ENCODE results near the gene OSM.
A peak's percentile ranks its signal among the peaks of the same experiment; 100 is the strongest.

Gene OSM

GRCh38 chr22:30297991-30298701 is 31.5 kb upstream of the OSM start:
- no peak for DNase-seq

- DNase-seq, result no peak
Measured at GRCh38 chr22:30297276-30297990, 30.8 kb upstream of the OSM start.

- DNase-seq, result no peak
Measured at GRCh38 chr22:30296833-30297232, 30.2 kb upstream of the OSM start.

GRCh38 chr22:30296324-30296723 is 29.7 kb upstream of the OSM start:
- no peak for DNase-seq

GRCh38 chr22:30295576-30295975 is 28.9 kb upstream of the OSM start:
- no peak for DNase-seq

GRCh38 chr22:30294830-30295229 is 28.2 kb upstream of the OSM start:
- no peak for DNase-seq

- DNase-seq, result no peak
Measured at GRCh38 chr22:30294066-30294465, 27.4 kb upstream of the OSM start.

GRCh38 chr22:30293026-30293425 is 26.4 kb upstream of the OSM start:
- DNase-seq, result no peak

- DNase-seq, result no peak
Measured at GRCh38 chr22:30292069-30292970, 25.7 kb upstream of the OSM start.

GRCh38 chr22:30291058-30291892 is 24.6 kb upstream of the OSM start:
- DNase-seq, result no peak

GRCh38 chr22:30290342-30291057 is 23.8 kb upstream of the OSM start:
- DNase-seq, result peak; percentile 62

- DNase-seq, result no peak
Measured at GRCh38 chr22:30289980-30290313, 23.3 kb upstream of the OSM start.

- peak; percentile 97 for DNase-seq
Measured at GRCh38 chr22:30289141-30289979, 22.7 kb upstream of the OSM start, which contains the start of gene CASTOR1. TSS of gene CASTOR1 (minus strand) at chr22:30289505. CDS start at chr22:30289497, 8 bp downstream.

GRCh38 chr22:30288419-30289140 is 21.9 kb upstream of the OSM start:
- no peak for DNase-seq

GRCh38 chr22:30287648-30288418 is 21.2 kb upstream of the OSM start:
- peak; percentile 84 for DNase-seq

GRCh38 chr22:30286813-30287647 is 20.4 kb upstream of the OSM start:
- DNase-seq, result peak; percentile 31

GRCh38 chr22:30286331-30286730 is 19.7 kb upstream of the OSM start:
- no peak for DNase-seq

GRCh38 chr22:30285846-30286200 is 19.2 kb upstream of the OSM start:
- no peak for DNase-seq
